ENCODE measurements around the gene SORL1. TPM values are rescaled to one million over a fixed set of nuclear protein-coding genes. Genes with fewer than 3 reads are reported as not detected.
A peak's percentile ranks its signal among the peaks of the same experiment; 100 is the strongest.

Gene SORL1
- total and polyA plus RNA-seq, 9 of the 15 experiments (the other 6 are each of a cell fraction or from before 2014, with no cell fraction given): 0.01 to 0.66 TPM; not detected in 7

DNA sequence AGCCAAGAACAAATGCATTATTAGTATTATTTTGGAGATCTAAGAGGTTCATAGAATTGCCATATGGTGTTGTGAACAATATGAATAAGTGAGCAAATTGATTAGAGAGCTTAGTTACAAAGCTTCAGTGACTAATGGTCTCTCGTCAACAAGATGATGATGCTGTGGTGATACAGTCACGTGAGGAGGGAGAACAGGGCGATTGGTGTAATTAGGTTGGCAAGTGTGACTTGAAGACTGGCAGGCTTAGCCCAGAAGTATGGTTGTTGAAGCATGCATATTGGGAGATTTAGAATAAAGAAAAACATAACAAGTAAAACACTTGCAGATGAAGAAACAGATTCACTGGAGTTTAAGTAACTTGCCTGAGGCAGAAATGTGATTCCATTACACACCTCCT, 101.3 kb downstream of the SORL1 start:
- FAIRE-seq (no peak), DNase-seq (ENCODE audit: extremely low read depth in 1 of 4, low spot score in 3 of 4) (no peak), ATAC-seq (no peak)
- CTCF ChIA-PET (ENCODE audit: low intra/inter-chr PET ratio): no interaction called here
- no peak for TF ChIP-seq POLR2AphosphoS5 (IDR thresholded peaks at IDR 0.05; ENCODE audit: control insufficient read depth, insufficient read depth, low read depth, low read length)
- TF ChIP-seq, protein P1, sequence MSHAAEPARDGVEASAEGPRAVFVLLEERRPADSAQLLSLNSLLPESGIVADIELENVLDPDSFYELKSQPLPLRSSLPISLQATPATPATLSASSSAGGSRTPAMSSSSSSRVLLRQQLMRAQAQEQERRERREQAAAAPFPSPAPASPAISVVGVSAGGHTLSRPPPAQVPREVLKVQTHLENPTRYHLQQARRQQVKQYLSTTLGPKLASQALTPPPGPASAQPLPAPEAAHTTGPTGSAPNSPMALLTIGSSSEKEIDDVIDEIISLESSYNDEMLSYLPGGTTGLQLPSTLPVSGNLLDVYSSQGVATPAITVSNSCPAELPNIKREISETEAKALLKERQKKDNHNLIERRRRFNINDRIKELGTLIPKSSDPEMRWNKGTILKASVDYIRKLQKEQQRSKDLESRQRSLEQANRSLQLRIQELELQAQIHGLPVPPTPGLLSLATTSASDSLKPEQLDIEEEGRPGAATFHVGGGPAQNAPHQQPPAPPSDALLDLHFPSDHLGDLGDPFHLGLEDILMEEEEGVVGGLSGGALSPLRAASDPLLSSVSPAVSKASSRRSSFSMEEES (CRISPR knock-in tag; IDR thresholded peaks at IDR 0.05): peak; percentile 17; the same call in 1 of the 2 replicates
- TF ChIP-seq, protein P2, sequence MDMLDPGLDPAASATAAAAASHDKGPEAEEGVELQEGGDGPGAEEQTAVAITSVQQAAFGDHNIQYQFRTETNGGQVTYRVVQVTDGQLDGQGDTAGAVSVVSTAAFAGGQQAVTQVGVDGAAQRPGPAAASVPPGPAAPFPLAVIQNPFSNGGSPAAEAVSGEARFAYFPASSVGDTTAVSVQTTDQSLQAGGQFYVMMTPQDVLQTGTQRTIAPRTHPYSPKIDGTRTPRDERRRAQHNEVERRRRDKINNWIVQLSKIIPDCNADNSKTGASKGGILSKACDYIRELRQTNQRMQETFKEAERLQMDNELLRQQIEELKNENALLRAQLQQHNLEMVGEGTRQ (CRISPR knock-in tag; IDR thresholded peaks at IDR 0.05): peak; percentile 14; the same call in 1 of the 2 replicates
- no peaks in the 10 kb centered on the region for H3K36me3 ChIP-seq (ENCODE audit: control insufficient read depth, insufficient read depth, low read length)
- in situ Hi-C loops (cut with MboI) (no loop called here), intact Hi-C loops (cut with micrococcal nuclease) (no loop called here)
- no peak overlapping the region for H3K4me2 ChIP-seq (ENCODE audit: insufficient read depth, low read length)
- no peaks in the 10 kb centered on the region for H3K79me2 ChIP-seq (ENCODE audit: control insufficient read depth, insufficient read depth, low read length)
- H3K27me3 ChIP-seq (ENCODE audit: control insufficient read depth in 2 of 2, insufficient read depth in 2 of 2, low read length in 2 of 2): peaks cover 0 to under 1% of the 10 kb centered on the region in 2 experiments; a peak in 1 of 5 replicates
- no TSS peak for BruUV-seq (replicated peaks)
- WGBS (ENCODE audit: insufficient coverage, low coverage, missing lambda C conversion rate): 0% methylated on average over 3 of the region's 3 CpGs
- H3K4me1 ChIP-seq (replicated peaks in 1 of 2; ENCODE audit: control insufficient read depth in 2 of 2, insufficient read depth in 2 of 2, low read length in 2 of 2): no peaks in the 10 kb centered on the region
- no peaks in the 10 kb centered on the region for H3K9me1 ChIP-seq (ENCODE audit: control insufficient read depth, insufficient read depth, low read length)
- no peak overlapping the region for H2AFZ ChIP-seq (ENCODE audit: low read depth, low read length)
- no peak overlapping the region for H3K9ac ChIP-seq (ENCODE audit: insufficient read depth in 1 of 2, low read depth in 2 of 2, low read length in 2 of 2)
- H3K4me3 ChIP-seq: no peak overlapping the region
- no peaks in the 10 kb centered on the region for H4K20me1 ChIP-seq (replicated peaks; ENCODE audit: control insufficient read depth, insufficient read depth, low read length)
- no peaks in the 10 kb centered on the region for H3K9me3 ChIP-seq (replicated peaks; ENCODE audit: control insufficient read depth, insufficient read depth, low read depth, low read length)
- POLR2A ChIA-PET: no interaction called here
- H3K27ac ChIP-seq (ENCODE audit: extremely low read depth, low read depth, low read length): no peak overlapping the region
